ENCODE measurements around the gene TTN. TPM values are rescaled to one million over a fixed set of nuclear protein-coding genes. Genes with fewer than 3 reads are reported as not detected.

The TTN gene
- total and polyA plus RNA-seq, 2 of the 4 experiments (the other 2 are of a cell fraction), result 0.02 to 0.18 TPM

- H2AK9ac ChIP-seq (replicated peaks; ENCODE audit: low read depth, low read length, poor library complexity), result no peak overlapping the region
- dilution Hi-C loops (cut with HindIII; ENCODE audit: low sequenced_read_pairs, unreplicated experiment), result no loop called here
- BruUV-seq (replicated peaks), result no TSS peak
- H4K20me1 ChIP-seq (ENCODE audit: insufficient read depth, low read length), result no peaks in the 10 kb centered on the region
- TF ChIP-seq RCOR1 (IDR thresholded peaks at IDR 0.05; ENCODE audit: insufficient replicate concordance, low read length) (no peak), BHLHE40 (IDR thresholded peaks at IDR 0.05; ENCODE audit: low read depth, low read length) (no peak), SMC3 (IDR thresholded peaks at IDR 0.05; ENCODE audit: low read depth, low read length) (no peak), NFE2L2 (IDR thresholded peaks at IDR 0.05; ENCODE audit: low read depth, low read length) (no peak), RAD21 (IDR thresholded peaks at IDR 0.05; ENCODE audit: low read length) (no peak), MAZ (IDR thresholded peaks at IDR 0.05; ENCODE audit: borderline replicate concordance, low read depth, low read length) (no peak), FOS (IDR thresholded peaks at IDR 0.05; ENCODE audit: low read depth, low read length) (no peak), USF2 (IDR thresholded peaks at IDR 0.05; ENCODE audit: low read depth, low read length) (no peak)
- no peaks in the 10 kb centered on the region for H3K36me3 ChIP-seq (ENCODE audit: control insufficient read depth, insufficient read depth, low read length)
- no peak overlapping the region for H3K56ac ChIP-seq (ENCODE audit: extremely low read depth, insufficient read depth, low read length)
- no peak overlapping the region for H4K5ac ChIP-seq (ENCODE audit: low read depth, low read length)
- no peak overlapping the region for H3K4ac ChIP-seq (ENCODE audit: low read depth, low read length)
- no peaks in the 10 kb centered on the region for H3K79me1 ChIP-seq (ENCODE audit: low read depth in 1 of 2, low read length in 2 of 2)
- no peak overlapping the region for H2BK5ac ChIP-seq (ENCODE audit: low read depth, low read length, poor library complexity, severe bottlenecking)
- intact Hi-C loops (cut with micrococcal nuclease), result no loop called here
- POLR2A ChIA-PET (ENCODE audit: unreplicated experiment), result no interaction called here
- H4K91ac ChIP-seq (ENCODE audit: insufficient read depth, low read depth, low read length), result no peak overlapping the region
- no peak overlapping the region for H2BK120ac ChIP-seq (ENCODE audit: low read depth, low read length)
- no peak overlapping the region for H3K23ac ChIP-seq (ENCODE audit: low read depth, low read length)
- WGBS, 2 experiments (ENCODE audit: extremely low coverage in 2 of 2, insufficient read length in 1 of 2), result no CpG with 5 or more reads among the region's 1 CpG
- in situ Hi-C loops (cut with MboI; ENCODE audit: low sequenced_read_pairs), result no loop called here
- no peaks in the 10 kb centered on the region for H3K4me1 ChIP-seq (ENCODE audit: control insufficient read depth, insufficient read depth, low read length)
- DNase-seq, result no peak
- no peak overlapping the region for H3K9ac ChIP-seq (ENCODE audit: low read depth, low read length)
- H3K4me3 ChIP-seq (ENCODE audit: insufficient read depth, low read depth, low read length), result no peak overlapping the region
- no peak overlapping the region for H2BK15ac ChIP-seq (ENCODE audit: low read depth, low read length)
- no peak for ATAC-seq (ENCODE audit: low read depth)
- H2AFZ ChIP-seq (replicated peaks; ENCODE audit: low read length, poor library complexity), result no peak overlapping the region
- no peaks in the 10 kb centered on the region for H3K9me1 ChIP-seq (ENCODE audit: insufficient read depth, low read length)
- no peak overlapping the region for H3K18ac ChIP-seq (ENCODE audit: low read depth, low read length)
- H3K4me2 ChIP-seq (ENCODE audit: low read depth, low read length), result no peak overlapping the region
- H3K27me3 ChIP-seq (ENCODE audit: control insufficient read depth, insufficient read depth, low read length), result no peaks in the 10 kb centered on the region
- no peak overlapping the region for H4K8ac ChIP-seq (ENCODE audit: low read depth in 2 of 2, low read length in 2 of 2)
- no peaks in the 10 kb centered on the region for H3K9me3 ChIP-seq (ENCODE audit: control insufficient read depth, insufficient read depth, low read length)
- H2BK20ac ChIP-seq (ENCODE audit: low read depth, low read length), result no peak overlapping the region
- H3K27ac ChIP-seq (ENCODE audit: insufficient read depth, low read length), result no peak overlapping the region
- CTCF ChIA-PET, result interaction anchor here (0.6 kb wide), 1 partner anchor 56 kb away, joined by 5 read pairs; no protein-coding TSS in a partner anchor
- H2AK5ac ChIP-seq (ENCODE audit: low read depth, low read length), result no peak overlapping the region
- H3K14ac ChIP-seq (replicated peaks; ENCODE audit: low read depth, low read length), result no peak overlapping the region
Measured at GRCh38 chr2:178683877-178684276, 123.3 kb downstream of the TTN start.

Measured in IMR-90 (cell line).